ENCODE results near the gene TPO. TPM values are rescaled to one million over a fixed set of nuclear protein-coding genes. Genes with fewer than 3 reads are reported as not detected.
"Not testable (repeated sequence)": the region's sequence is repeated elsewhere in the genome, so short reads cannot be mapped to it uniquely, and the experiment has no call there.

Gene TPO
- total RNA-seq, 1 donor from 2014 or later, result 0.41 TPM

DNA sequence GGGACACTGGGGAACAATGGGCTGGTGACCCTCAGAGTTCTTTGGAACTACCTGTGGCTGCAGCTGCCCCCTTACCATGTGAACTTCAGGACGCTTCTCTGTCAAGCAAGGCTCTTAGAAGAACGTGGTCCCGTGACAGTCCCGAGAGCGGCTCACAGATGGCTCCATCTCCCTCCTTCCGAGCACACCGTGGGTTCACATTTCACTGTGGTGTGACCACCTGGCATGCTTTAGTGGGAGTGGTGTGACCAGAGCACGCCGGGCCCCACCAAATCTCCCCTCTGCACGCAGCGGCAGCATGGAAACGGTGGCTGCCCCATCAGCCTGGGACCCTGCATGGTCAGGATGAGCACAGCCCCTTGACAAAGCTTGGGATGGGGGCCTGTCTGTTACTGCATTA lies 9.7 kb upstream of the TPO start:
- no peak for DNase-seq (ENCODE audit: low spot score in 2 of 2)
- FAIRE-seq, result no peak

DNA sequence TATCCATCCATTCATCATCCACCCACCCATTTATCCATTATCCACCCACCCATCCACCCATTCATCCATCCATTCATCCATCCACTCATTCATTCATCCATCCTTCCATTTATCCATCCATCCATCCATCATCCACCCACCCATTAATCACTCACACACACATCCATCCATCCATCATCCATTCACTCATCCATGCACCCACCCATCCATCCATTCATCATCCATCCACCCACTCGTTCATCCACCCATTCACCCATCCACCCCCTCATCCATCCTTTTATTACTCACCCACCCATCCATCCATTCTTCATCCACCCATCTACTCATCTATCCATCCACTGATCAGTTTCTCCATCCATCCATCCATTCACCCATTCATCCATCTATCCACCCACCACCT lies 8.1 kb upstream of the TPO start:
- no peak for DNase-seq (ENCODE audit: low spot score in 2 of 2)
- FAIRE-seq, result no peak

DNA sequence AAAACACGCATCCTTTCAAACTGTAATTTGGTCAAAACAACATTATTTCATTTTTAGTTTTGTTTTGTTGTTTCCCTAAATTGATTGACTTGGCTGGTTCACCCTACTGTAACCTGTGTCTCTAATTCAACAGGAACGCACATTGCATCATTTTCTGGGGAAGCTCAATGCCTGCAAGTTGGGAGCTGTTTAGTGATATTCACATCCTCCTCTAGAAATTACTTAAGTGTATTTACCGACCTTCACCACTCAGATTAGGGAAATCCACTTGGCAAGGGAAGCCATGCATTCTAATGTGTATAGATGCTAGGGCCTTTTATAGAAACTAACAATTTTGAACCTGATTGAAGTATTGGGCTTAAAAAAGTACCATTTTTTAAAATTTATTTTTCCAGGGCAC lies 7.3 kb upstream of the TPO start:
- no peak for FAIRE-seq
- DNase-seq (ENCODE audit: low spot score in 2 of 2), result no peak

DNA sequence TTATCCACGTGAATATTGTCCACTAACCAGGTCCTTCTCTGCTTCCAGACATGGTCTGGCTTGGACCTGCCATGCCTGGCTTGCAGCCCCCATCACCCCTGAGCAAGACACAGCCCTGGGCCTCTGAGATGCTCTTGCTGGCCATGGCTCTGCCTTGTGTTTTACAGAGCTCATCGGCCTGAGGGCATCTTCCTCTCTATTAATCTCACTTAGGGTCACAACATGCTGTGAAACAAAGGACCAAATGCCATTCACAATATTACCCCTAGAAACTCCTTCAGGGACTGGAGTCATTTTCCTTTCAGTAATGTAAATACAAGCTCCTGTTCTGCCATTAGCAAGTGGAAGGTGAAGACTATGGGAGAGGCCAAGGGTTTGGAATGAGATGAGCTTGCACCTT lies 6.8 kb upstream of the TPO start:
- DNase-seq (ENCODE audit: low spot score in 2 of 2) (no peak), FAIRE-seq (no peak)

DNA sequence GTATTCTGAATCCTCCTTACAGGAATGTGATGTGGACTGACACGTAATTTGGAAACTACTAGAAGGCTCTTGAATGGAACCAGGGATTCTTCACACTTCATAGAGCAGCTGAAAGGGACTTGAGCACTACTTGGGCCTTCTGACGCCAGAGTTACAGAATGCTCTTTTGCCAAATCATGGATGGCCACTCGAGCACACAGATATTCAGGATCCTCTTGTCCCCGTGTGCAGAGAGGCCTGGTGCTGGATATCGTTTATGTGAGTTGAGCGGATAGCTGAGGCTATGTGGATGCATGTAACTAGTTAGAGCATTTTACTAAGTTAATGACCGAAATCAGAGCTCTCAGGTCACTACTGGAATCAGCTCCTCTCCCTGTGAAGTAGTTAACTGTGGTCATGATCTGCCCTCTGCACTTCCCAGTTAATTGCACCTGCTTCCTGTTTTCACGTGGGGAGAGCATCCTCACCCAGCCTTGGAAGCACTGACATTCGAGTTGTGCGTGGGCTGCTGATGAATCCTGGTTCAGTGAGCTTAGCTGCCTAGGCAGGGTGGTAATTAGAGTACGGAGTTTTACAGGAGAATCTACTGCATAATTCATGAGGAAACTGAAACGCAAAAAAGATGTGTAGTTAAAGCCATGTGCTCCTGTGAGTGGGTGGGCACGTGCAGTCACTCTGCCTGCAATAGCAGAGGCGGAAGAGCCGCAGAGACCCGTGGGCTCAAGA lies 5.2 kb upstream of the TPO start:
- FAIRE-seq, result no peak

DNA sequence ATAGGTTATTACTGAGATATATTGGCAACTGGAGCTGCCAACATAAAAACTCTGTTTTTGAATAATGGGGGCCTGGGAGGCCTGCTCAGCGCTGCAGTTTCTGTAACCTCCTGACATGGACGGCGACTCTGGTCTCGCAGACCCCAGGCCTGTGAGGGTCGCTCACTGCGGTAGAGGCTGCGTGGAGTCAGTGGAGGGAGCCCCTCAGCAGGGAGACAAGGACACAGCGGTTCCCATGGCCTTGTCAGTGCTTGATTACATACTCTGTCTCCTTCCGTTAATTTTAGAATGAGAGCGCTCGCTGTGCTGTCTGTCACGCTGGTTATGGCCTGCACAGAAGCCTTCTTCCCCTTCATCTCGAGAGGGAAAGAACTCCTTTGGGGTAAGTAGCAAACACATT lies 858 bp downstream of the TPO start:
- FAIRE-seq (no peak), DNase-seq (ENCODE audit: low spot score in 2 of 2) (no peak)

More for the DNA sequence above, 5.2 kb upstream of the TPO start:
- DNase-seq (ENCODE audit: low spot score in 2 of 2), result no peak

DNA sequence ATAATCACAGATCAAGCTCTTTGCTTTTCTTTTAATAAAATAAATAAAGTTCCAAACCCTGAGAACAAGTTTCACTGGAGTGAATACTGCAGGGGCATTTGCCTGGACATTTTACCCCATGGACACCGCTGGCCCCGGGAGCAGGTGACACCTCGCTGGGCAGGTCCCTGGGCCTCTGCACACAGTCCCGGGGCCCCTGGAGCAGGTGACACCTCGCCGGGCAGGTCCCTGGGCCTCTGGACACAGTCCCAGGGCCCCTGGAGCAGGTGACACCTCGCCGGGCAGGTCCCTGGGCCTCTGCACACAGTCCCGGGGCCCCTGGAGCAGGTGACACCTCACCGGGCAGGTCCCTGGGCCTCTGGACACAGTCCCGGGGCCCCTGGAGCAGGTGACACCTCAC lies 1.6 kb downstream of the TPO start:
- DNase-seq (ENCODE audit: low spot score in 2 of 2); FAIRE-seq: not testable (repeated sequence)

DNA sequence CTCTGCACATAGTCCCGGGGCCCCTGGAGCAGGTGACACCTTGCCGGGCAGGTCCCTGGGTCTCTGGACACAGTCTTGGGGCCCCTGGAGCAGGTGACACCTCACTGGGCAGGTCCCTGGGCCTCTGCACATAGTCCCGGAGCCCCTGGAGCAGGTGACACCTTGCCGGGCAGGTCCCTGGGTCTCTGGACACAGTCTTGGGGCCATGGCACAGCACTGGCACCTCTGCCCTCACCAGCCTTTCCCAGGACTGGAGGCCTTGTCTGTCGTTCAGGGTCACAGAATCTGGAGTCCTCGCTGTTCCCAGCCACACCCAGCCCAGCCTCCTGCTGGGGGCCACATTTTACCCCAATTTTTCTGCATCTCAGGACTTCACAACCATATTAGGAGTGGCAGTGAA lies 2.2 kb downstream of the TPO start:
- no peak for DNase-seq (ENCODE audit: low spot score in 2 of 2)
- FAIRE-seq, result no peak

DNA sequence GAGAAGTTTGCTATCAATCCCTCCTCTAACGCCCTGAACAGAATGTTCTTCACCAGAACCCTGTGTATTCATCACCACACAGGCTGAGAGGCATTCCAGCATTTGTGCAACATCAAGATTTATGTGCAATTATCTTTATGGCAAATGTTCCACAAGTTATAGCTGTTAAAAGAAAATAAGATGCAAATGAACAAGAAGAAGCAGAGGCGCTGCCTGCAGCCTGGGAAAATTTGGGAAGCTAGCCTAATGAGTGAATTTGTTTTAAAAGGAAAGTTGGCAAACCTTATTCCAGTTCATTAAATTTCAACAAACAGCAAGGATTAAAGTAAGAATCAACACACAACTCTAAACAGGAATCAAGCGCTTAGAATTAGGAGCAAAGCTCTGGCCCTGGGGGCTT lies 5.3 kb downstream of the TPO start:
- DNase-seq (ENCODE audit: low spot score in 2 of 2) (no peak), FAIRE-seq (no peak)

DNA sequence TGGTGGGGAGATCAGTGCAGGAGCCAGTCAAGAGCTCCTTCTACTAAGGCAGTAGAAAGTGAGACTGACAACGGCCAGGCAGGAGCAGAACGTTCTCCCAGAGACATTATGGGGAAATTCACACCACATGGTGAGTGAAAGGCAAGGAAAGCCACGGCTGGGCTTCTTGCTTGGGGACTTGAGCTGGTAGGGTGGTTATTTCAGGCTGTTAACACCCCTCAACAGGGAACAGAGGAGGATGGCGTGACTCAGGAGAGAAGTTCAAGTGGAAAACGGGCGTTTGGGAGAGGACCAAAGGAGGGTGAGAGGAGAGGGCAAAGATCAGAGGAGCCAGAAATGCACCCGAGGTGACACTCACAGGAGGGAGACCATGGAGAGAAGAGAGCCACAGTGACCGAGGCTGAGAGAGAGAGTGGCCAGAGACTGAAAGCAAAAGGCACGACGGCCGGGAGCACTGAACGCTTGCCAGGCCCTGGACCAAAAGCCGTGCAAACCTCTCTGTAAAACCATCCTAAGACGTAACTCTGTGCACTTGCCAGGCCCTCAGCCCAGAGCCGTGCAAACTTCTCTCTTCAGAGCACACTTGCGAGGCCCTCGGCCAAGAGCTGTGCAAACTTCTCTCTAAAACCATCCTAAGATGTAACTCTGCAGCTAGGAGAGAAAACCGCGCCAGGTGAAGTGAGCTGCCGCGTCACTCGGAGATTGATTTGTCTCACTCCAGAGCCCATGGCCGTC lies 7.7 kb downstream of the TPO start:
- no peak for FAIRE-seq

DNA sequence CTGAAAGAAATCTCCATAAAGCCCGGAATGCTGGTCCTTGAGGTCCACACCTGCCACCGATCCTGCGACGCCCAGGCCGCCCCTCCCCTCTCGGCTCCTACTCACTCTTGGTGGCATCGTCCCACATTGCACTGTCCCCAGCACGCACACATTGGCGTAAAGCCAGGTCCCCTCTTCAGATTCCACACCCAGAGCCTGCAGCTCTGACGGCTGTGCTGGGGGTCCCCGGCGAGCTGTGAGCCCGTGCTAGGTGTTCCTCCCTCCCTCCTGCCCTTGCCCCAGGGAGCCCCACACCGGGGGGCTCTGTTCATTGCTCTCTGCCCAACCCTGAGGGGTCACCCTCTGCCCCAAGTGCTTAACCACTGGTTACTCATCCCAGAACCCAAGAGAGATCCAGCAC lies 8.5 kb downstream of the TPO start:
- FAIRE-seq (no peak), DNase-seq (ENCODE audit: low spot score in 2 of 2) (no peak)

More for the DNA sequence above, 7.7 kb downstream of the TPO start:
- no peak for DNase-seq (ENCODE audit: low spot score in 2 of 2)

DNA sequence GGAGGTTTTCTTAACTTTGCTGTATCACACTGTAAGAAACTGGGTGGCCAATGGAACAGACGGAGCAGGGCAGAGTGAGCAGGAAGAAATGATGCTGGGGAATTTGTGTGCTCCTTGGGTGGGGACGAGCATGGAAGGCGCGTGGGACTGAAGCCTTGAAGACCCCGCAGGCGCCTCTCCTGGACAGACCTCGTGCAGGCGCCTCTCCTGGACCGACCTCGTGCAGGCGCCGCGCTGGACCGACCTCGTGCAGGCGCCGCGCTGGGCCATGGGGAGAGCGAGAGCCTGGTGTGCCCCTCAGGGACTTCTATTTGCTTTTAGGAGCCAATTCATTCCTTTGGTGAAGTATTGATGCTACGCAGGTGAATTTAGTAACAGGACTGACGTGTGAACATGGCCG lies 8.9 kb downstream of the TPO start:
- DNase-seq (ENCODE audit: low spot score in 2 of 2) (no peak), FAIRE-seq (no peak)

DNA sequence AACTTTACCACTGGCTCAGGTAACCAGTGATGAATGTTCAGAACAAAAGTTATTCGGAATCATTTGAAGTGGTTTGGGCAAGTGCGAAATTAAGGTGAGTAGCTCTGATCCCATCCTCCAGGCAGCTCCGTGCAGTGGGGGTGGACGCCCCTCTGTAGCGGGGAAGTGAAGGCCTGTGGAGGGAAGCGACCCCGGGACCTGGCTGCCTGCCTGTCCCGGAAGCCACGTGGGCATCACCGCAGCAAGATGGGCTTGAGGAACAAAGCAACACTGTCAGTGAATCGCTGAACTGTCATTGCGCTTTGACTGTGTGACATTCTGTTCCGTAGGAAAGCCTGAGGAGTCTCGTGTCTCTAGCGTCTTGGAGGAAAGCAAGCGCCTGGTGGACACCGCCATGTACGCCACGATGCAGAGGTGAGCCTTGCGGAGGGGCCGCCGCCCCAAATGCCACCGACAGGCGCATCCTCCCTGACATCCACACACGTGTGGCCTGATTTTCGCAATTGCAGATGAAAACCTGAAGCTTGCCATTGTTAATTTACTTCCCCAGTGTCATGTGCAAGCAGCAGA lies 9.5 kb downstream of the TPO start:
- FAIRE-seq (no peak), DNase-seq (ENCODE audit: low spot score in 2 of 2) (no peak)

DNA sequence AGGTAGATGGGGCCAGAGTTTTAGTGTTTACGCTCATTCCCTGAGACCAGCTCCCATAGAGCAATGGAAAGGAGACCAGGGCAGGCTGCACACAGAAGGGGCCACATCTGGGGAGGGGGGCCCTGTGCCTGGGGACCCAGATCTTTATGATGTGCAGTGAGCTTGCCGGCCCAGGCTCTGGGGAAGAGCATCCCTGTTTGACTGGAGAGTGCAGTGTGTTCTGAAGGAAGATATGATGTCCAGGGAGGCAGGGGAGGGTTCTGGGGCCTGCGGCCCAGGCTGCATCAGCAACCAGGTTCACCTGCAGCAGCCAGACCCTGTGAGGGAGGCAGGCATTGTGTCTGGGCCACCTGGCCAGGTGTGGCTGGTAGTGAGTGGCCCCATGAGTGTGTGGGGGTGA lies 13.8 kb downstream of the TPO start:
- no peak for DNase-seq (ENCODE audit: low spot score in 2 of 2)
- no peak for FAIRE-seq

DNA sequence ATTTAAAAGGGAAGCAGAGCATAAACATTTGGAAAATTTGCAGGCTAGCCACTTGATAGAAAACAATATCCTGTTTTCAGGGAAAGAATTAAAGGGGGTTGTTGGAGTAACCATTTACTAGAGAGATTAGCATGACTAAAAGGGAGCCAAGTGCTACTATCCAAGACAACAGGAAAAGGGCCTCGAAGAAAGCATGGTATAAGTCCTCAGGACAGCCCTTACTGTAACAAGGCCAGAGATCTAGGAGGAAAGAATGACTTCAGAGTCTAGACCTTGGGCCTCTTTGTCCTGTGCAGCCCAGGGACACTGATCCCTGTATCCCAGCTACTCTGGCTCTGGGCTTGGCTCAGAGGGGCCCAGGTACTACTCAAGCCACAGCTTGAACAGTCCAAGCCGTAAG lies 16.6 kb downstream of the TPO start:
- DNase-seq (ENCODE audit: low spot score in 2 of 2) (no peak), FAIRE-seq (no peak)

DNA sequence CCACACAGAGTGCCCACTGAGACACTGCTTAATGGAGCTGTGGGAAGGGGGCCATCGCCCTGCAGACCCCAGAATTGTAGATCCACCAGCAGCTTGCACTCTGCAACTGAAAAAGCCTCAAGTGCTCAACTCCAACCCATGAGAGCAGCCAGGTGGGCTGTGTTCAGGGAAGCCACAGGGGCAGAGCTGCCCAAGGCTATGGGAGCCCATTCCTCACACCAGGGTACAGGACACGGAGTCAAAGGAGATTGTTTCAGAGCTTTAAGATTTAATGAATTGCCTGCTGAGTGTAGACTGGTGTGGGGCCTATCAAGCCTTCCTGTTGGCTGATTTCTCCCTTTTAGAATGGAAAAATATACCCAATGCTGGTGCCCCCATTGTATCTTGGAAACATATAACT lies 17.2 kb downstream of the TPO start:
- DNase-seq (ENCODE audit: low spot score in 2 of 2), result no peak
- FAIRE-seq, result no peak

DNA sequence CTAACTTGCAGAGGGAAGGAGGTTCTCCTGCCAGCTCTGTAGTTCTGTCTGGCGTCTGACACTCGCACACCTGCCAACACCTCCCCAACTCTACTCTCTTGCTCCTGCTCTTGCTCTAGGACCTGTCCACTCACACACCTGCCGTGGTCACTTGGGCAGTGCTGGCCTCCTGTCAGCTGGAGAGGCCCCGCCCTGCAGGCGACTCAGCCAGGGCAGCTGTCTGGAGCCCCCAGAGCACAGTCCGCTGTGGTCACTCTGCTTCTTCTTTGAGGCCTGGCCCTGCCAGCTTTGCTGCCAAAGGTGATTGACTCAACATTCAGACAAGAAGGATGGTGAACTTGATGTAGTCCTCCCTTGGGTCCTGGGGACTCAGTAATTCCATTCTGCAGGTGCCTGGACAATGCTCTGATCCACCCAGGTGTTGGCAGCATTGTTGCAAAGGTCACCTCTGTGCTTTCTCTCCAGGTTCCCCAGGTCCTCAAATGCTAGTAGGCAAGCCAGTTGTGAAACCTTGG lies 18.7 kb downstream of the TPO start:
- DNase-seq (ENCODE audit: low spot score in 2 of 2) (no peak), FAIRE-seq (no peak)

DNA sequence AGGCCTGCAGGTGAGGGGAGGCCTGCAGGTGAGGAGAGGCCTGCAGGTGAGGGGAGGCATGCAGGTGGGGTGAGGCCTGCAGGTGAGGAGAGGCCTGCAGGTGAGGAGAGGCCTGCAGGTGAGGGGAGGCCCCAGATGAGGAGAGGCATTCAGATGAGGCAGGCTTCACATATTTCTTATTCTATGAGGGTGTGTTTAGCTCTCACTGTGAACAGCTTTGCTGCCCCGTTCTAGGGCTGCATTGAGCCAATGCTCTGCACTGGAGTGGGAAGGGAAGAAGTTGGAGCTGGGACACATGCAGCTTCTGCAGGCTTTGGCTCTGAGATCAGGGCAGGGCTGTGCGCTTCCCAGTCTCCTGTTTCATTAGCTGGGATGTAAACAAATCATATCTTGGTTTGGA lies 19.5 kb downstream of the TPO start:
- FAIRE-seq (no peak), DNase-seq (ENCODE audit: low spot score in 2 of 2) (no peak)

DNA sequence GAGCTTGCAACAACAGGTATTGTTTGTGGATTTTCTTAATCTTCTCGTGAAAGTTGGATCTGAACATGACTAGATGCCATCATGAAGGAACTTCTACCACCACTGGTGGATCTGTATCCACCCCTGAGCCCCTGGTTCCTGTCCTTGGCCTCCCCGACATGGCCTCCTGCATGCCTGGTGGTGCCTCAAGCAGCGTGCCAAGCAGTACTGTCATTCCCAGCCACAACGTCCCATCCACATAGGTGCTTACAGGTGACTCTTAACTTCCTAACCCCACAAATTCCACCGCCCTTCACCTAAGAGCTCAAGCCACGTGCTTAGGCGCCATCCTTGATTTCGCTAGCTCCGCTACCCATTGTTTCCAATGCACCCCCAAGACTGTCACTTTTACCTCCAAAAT lies 23.1 kb downstream of the TPO start:
- FAIRE-seq (no peak), DNase-seq (ENCODE audit: low spot score in 2 of 2) (no peak)

DNA sequence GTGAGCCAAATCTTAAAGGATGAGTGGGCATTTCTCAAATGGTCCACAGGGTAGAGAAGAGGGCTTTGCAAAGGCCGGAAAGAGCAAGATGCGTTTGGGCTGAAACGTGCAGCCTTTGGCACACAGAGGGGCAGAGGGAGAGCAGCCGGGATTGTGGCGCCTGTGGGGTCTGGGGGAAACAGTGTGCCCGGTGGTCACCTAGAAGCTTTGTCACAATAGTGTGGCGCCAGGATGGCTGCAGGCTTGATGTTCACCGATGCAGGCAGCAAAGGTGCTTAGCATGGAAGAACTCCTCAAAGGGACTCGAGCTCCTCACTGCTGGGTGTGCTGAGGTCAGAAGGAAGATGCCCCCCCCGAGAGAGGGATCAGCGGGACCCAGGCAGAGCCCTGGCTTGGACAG lies 23.8 kb downstream of the TPO start:
- no peak for DNase-seq (ENCODE audit: low spot score in 2 of 2)
- FAIRE-seq, result no peak

DNA sequence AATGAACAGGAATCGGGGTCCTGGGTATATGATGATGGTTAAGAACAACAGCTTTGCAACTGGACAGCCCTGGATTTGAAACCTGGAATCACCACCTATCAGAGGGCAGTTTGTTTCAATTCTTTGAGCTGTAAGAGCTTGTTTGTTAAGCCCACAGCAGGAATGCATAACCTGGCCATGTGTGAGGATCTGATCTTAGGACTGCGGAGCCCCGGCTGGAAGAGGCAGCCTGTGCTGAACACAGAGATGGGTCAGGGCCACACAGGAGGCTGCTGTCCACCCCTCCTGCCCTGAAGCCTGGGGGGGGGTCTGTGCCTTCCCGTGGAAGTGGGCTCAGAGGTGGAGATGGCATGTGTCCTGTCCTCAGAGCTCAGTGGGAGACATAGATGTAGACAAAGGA lies 24.3 kb downstream of the TPO start:
- DNase-seq (ENCODE audit: low spot score in 2 of 2) (no peak), FAIRE-seq (no peak)

DNA sequence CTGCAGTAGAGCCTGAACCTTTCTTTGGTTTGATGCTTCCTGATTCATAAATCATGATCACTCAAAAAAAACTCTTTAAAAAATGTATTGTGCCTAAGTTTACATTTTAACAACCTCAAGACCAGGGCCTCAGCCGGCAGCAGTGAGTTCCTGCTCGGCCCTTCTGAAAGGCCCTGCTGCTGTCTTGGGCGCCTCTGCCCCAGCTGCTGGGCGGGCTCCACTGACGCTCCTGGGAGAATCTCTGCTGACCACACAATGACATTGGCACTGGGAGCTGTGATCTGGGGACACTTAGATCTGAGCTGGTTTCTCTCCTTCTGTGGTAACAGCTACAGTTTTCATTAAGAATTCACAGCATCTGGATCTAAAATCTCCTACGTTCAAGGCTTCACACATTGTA lies 25.7 kb downstream of the TPO start:
- FAIRE-seq (no peak), DNase-seq (ENCODE audit: low spot score in 2 of 2) (no peak)
